ENCODE results near the gene NLRC4.

- no peak for TF ChIP-seq CREB1 (IDR thresholded peaks at IDR 0.05; ENCODE audit: low read depth)
- no peak for TF ChIP-seq EP300 (IDR thresholded peaks at IDR 0.05; ENCODE audit: borderline replicate concordance)
- TF ChIP-seq TAF1 (IDR thresholded peaks at IDR 0.05; ENCODE audit: low read depth), result no peak
- TF ChIP-seq MAX (IDR thresholded peaks at IDR 0.05), result no peak
Observed at GRCh38 chr2:32189011-32189410, 75.7 kb downstream of the NLRC4 start.
